Heart right ventricle (tissue), 16 donors: Measurements from ENCODE around the gene PROK1. TPM values are rescaled to one million over a fixed set of nuclear protein-coding genes. Genes with fewer than 3 reads are reported as not detected.

Experiments
- ATAC-seq, 8 donors: fragments of 200-7000 bp; cut with Tn5 transposase; one replicate each; pipeline ENCODE4 v1.9.1; 2020; ENCODE audit warnings: mild to moderate bottlenecking in 8 of 8, moderate library complexity in 8 of 8, moderate number of reproducible peaks in 1 of 8
- DNase-seq, 2 donors: peaks; one replicate each; pipeline ENCODE4 v3.0.0-alpha.2; 2020
- H3K27ac ChIP-seq, 10 donors: fragments of 200-600 bp; sonication (generic) in 2 of 10; one replicate each; pipeline versions ENCODE4 v1.5.0 to v1.8.0; 2020 to 2022; ENCODE audit warnings: mild to moderate bottlenecking in 3 of 10
- H3K27me3 ChIP-seq, 7 donors: fragments of 200-600 bp; one replicate each; pipeline ENCODE4 v1.8.0; 2021 to 2022; ENCODE audit warnings: mild to moderate bottlenecking in 2 of 7
- H3K36me3 ChIP-seq, 9 donors: fragments of 200-600 bp; sonication (generic) in 1 of 9; one replicate each; pipeline versions ENCODE4 v1.5.0 to v1.8.0; 2020 to 2022; ENCODE audit warnings: mild to moderate bottlenecking in 2 of 9
- H3K4me1 ChIP-seq, 9 donors: fragments of 200-600 bp; sonication (generic) in 1 of 9; one replicate each; pipeline versions ENCODE4 v1.5.0 to v1.8.0; 2020 to 2022; ENCODE audit warnings: mild to moderate bottlenecking in 4 of 9
- H3K4me3 ChIP-seq, 10 donors: fragments of 200-600 bp; sonication (generic) in 2 of 10; one replicate each; pipeline versions ENCODE4 v1.5.0 to v1.8.0; 2020 to 2022; ENCODE audit warnings: mild to moderate bottlenecking in 7 of 10, moderate library complexity in 2 of 10
- H3K9me3 ChIP-seq, 11 donors: fragments of 200-600 bp in 10 of 11; sonication (generic) in 2 of 11; one replicate each; pipeline versions ENCODE4 v1.5.0 to v1.8.0; 2013 to 2022; ENCODE audit warnings: mild to moderate bottlenecking in 2 of 11, control low read depth in 1 of 11, moderate library complexity in 1 of 11
- CTCF ChIP-seq, 9 donors: fragments of 200-600 bp; sonication (generic) in 2 of 9; IDR thresholded peaks; one replicate each; pipeline versions ENCODE4 v1.5.0 to v1.8.0; 2021 to 2022; ENCODE audit warnings: antibody characterized with exemption in 9 of 9, mild to moderate bottlenecking in 5 of 9, moderate library complexity in 1 of 9
- WGBS, 2 donors: extraction: QIAGEN DNeasy Blood & Tissue Kit; methylation state at CpG; one replicate each; pipeline ENCODE4 v1.1.7; 2013; ENCODE audit warnings: inconsistent platforms in 1 of 2; 5-methylcytosine and 5-hydroxymethylcytosine counted together
- intact Hi-C, 10 donors: fragments of 100-400 bp; cut with DNase I; formaldehyde crosslinking; loops; one replicate each; pipeline versions ENCODE4 v1.11.1 to v1.14.2; 2022
- polyA plus RNA-seq, 2 donors: library from polyadenylated mRNA; stranded (reverse); fragments of 200-250 nt; gene quantifications; one replicate each; pipeline ENCODE4 v1.2.3, GENCODE V29; 2013
- total RNA-seq, 10 donors: library from RNA; stranded (reverse); fragmentation: NEBNext Ultra II Directional in 3 of 10; extraction: Animal tissue kit (Norgen Biotek cat#: 25700) in 3 of 10; gene quantifications; one replicate each; pipeline versions ENCODE4 v1.2.1 to v1.2.4, GENCODE V29; 2021 to 2023
- donor health status: Arrhythmogenic right ventricular cardiomyopathy.
- donor health status: ischemic (EF 13 %, LVEDD 7.1; RV severe dilation, severe dysfunction).
- donor health status: healthy with polysubstance abuse.
- donor health status: DM: no; HTN: yes; CAD: no.
- donor health status: DM: no; HTN: no; CAD: no.
- donor health status: ischemic (EF 25% LVEDD 6.9; RV normal size, moderate dysfunction).
- donor health status: ischemic (EF 25% LVEDD 5.7; RV mildly dilated, moderate dysfunction).
- donor health status: healthy.
- donor health status: DM: yes; HTN: yes; CAD: no.
- donor health status: Ischemic cardiomyopathy.
- donor health status: ischemic (EF 35%, LVEDD 5.7; RV mildly dilated, moderate dysfunction).
- donor health status: nonischemic (EF 11% LVEDD 7.7; RV severe dilation, severe dysfunction).
- donor health status: DM: yes; HTN: yes; CAD: no.
- donor health status: PGD.
- donor health status: ischemic (EF 29% LVEDD 5.4; RV normal size, mild dysfunction).
- donor health status: nonischemic (EF 23%, LVEDD 6.1; RV moderate dilation, normal function).

Gene PROK1
- total and polyA plus RNA-seq, 12 donors, result 0.07 to 6.8 (median 0.29) TPM; not detected in 5

GRCh38 chr1:110481968-110482623 is 31.1 kb downstream of the PROK1 start:
- Histone ChIP-seq H3K27ac (no peak overlapping the region), H3K4me1 (peaks cover 0 to 33% (median 10%) of the 10 kb centered on the region in 9 donors), H3K4me3 (no peak overlapping the region), H3K27me3 (peaks cover 0 to 12% (median 0%) of the 10 kb centered on the region in 7 donors), H3K9me3 (no peaks in the 10 kb centered on the region), H3K36me3 (no peaks in the 10 kb centered on the region)
- peak in 4 of 8 donors; percentile 25 to 32 (median 26) for ATAC-seq
- DNase-seq, result no peak
- no peak for TF ChIP-seq CTCF (IDR thresholded peaks at IDR 0.05)
- 38 to 42% methylated on average over 12 of the region's 12 CpGs for WGBS, 2 donors
- intact Hi-C loops, result loop anchor here in 1 of 10 donors (10.0 kb wide), 1 partner anchor 167 kb away; no protein-coding TSS in a partner anchor

GRCh38 chr1:110482662-110483307 is 31.8 kb downstream of the PROK1 start:
- H3K27ac ChIP-seq, result no peak overlapping the region
- H3K4me1 ChIP-seq, result peaks cover 0 to 26% (median 10%) of the 10 kb centered on the region in 9 donors
- WGBS, 2 donors, result 54 to 60% methylated on average over 18 of the region's 18 CpGs
- no peak for TF ChIP-seq CTCF (IDR thresholded peaks at IDR 0.05)
- intact Hi-C loops, result loop anchor here in 1 of 10 donors (10.0 kb wide), 1 partner anchor 168 kb away; no protein-coding TSS in a partner anchor
- DNase-seq, result no peak
- H3K36me3 ChIP-seq, result no peaks in the 10 kb centered on the region
- H3K4me3 ChIP-seq, result no peak overlapping the region
- ATAC-seq, result no peak
- H3K9me3 ChIP-seq, result no peaks in the 10 kb centered on the region
- H3K27me3 ChIP-seq, result peaks cover 0 to 12% (median 0%) of the 10 kb centered on the region in 7 donors

GRCh38 chr1:110483308-110483685 is 32.3 kb downstream of the PROK1 start:
- intact Hi-C loops, result loop anchor here in 1 of 10 donors (10.0 kb wide), 1 partner anchor 168 kb away; no protein-coding TSS in a partner anchor
- no peak for TF ChIP-seq CTCF (IDR thresholded peaks at IDR 0.05)
- 69 to 71% methylated on average over 9 of the region's 9 CpGs for WGBS, 2 donors

GRCh38 chr1:110484801-110485200 is 33.9 kb downstream of the PROK1 start:
- ATAC-seq (no peak), DNase-seq (no peak)
- H3K4me3 ChIP-seq, result no peak overlapping the region
- no peaks in the 10 kb centered on the region for H3K36me3 ChIP-seq
- peaks cover 0 to 26% (median 10%) of the 10 kb centered on the region in 9 donors for H3K4me1 ChIP-seq
- intact Hi-C loops, result loop anchor here in 1 of 10 donors (10.0 kb wide), 1 partner anchor 170 kb away; no protein-coding TSS in a partner anchor
- TF ChIP-seq CTCF (IDR thresholded peaks at IDR 0.05), result no peak
- no peaks in the 10 kb centered on the region for H3K9me3 ChIP-seq
- 87% methylated on average over 12 of the region's 12 CpGs for WGBS, 2 donors
- H3K27ac ChIP-seq, result no peak overlapping the region
- peaks cover 0 to 12% (median 0%) of the 10 kb centered on the region in 7 donors for H3K27me3 ChIP-seq

More at GRCh38 chr1:110483308-110483685, 32.3 kb downstream of the PROK1 start:
- peaks cover 0 to 12% (median 0%) of the 10 kb centered on the region in 7 donors for H3K27me3 ChIP-seq
- no peaks in the 10 kb centered on the region for H3K36me3 ChIP-seq
- no peak for ATAC-seq
- H3K4me1 ChIP-seq, result peaks cover 0 to 26% (median 10%) of the 10 kb centered on the region in 9 donors
- H3K9me3 ChIP-seq, result no peaks in the 10 kb centered on the region
- DNase-seq, result no peak
- H3K27ac ChIP-seq, result no peak overlapping the region
- no peak overlapping the region for H3K4me3 ChIP-seq
